Progenitor cell of endocrine pancreas (in vitro differentiated cells): ENCODE results near the gene CRADD. TPM values are rescaled to one million over a fixed set of nuclear protein-coding genes. Genes with fewer than 3 reads are reported as not detected.

Experiments used
- DNase-seq: peaks from one replicate; pipeline ENCODE4 v3.0.0; 2021; ENCODE audit warnings: low spot score; ENCODE audit not compliant: unreplicated experiment
- H3K27ac Mint-ChIP-seq: 2 replicates; pipeline ENCODE4 v1.8.0; 2021; ENCODE audit warnings: mild to moderate bottlenecking, moderate library complexity, mixed read lengths
- H3K27me3 Mint-ChIP-seq: 2 replicates; pipeline ENCODE4 v1.8.0; 2021; ENCODE audit warnings: mixed read lengths
- H3K36me3 Mint-ChIP-seq: 2 replicates; pipeline ENCODE4 v1.8.0; 2022; ENCODE audit warnings: mixed read lengths; ENCODE audit not compliant: insufficient read depth
- H3K4me1 Mint-ChIP-seq: 2 replicates; pipeline ENCODE4 v1.8.0; 2021; ENCODE audit warnings: low read depth, mixed read lengths
- H3K4me3 Mint-ChIP-seq: 2 replicates; pipeline ENCODE4 v1.8.0; 2021; ENCODE audit warnings: low read depth, mild to moderate bottlenecking, moderate library complexity, mixed read lengths
- H3K9me3 Mint-ChIP-seq: 2 replicates; pipeline ENCODE4 v1.8.0; 2021; ENCODE audit warnings: low read depth, mixed read lengths
- CTCF ChIP-seq: fragments of 200-600 bp; sonication (generic); IDR thresholded peaks from one replicate; pipeline ENCODE4 v1.5.0; 2021; ENCODE audit warnings: antibody characterized with exemption, mild to moderate bottlenecking; ENCODE audit not compliant: unreplicated experiment
- total RNA-seq: library from RNA; stranded (reverse); gene quantifications from 2 replicates; pipeline ENCODE4 v1.2.1, GENCODE V29; 2021

CRADD gene
- total RNA-seq, 1 donor from 2014 or later = 11.7 TPM

- peaks cover 1% of the 10 kb centered on the region for H3K4me1 Mint-ChIP-seq
- no peak for DNase-seq
- no peaks in the 10 kb centered on the region for H3K27me3 Mint-ChIP-seq
- H3K4me3 Mint-ChIP-seq = no peak overlapping the region
- no peaks in the 10 kb centered on the region for H3K36me3 Mint-ChIP-seq
- no peaks in the 10 kb centered on the region for H3K9me3 Mint-ChIP-seq
- H3K27ac Mint-ChIP-seq = no peak overlapping the region
- TF ChIP-seq CTCF = no peak
Measured at GRCh38 chr12:93808169-93808899, 131.2 kb downstream of the CRADD start.

GRCh38 chr12:93812626-93813025 lies 135.5 kb downstream of the CRADD start:
- no peak for DNase-seq
- no peak for TF ChIP-seq CTCF
- Mint-ChIP-seq H3K4me1 (peaks cover 6% of the 10 kb centered on the region), H3K27me3 (no peaks in the 10 kb centered on the region), H3K27ac (no peak overlapping the region), H3K36me3 (no peaks in the 10 kb centered on the region), H3K4me3 (no peak overlapping the region), H3K9me3 (no peaks in the 10 kb centered on the region)

GRCh38 chr12:93813186-93813585 lies 136.0 kb downstream of the CRADD start:
- Mint-ChIP-seq H3K9me3 (no peaks in the 10 kb centered on the region), H3K4me3 (no peak overlapping the region)
- DNase-seq = no peak

GRCh38 chr12:93813972-93814821 lies 137.0 kb downstream of the CRADD start:
- TF ChIP-seq CTCF = no peak
- Mint-ChIP-seq H3K4me1 (peaks cover 6% of the 10 kb centered on the region), H3K27me3 (no peaks in the 10 kb centered on the region), H3K9me3 (no peaks in the 10 kb centered on the region), H3K36me3 (no peaks in the 10 kb centered on the region), H3K27ac (no peak overlapping the region), H3K4me3 (no peak overlapping the region)
- no peak for DNase-seq

More at GRCh38 chr12:93813186-93813585, 136.0 kb downstream of the CRADD start:
- H3K36me3 Mint-ChIP-seq = no peaks in the 10 kb centered on the region
- no peak overlapping the region for H3K27ac Mint-ChIP-seq
- peaks cover 6% of the 10 kb centered on the region for H3K4me1 Mint-ChIP-seq
- H3K27me3 Mint-ChIP-seq = no peaks in the 10 kb centered on the region
- no peak for TF ChIP-seq CTCF

GRCh38 chr12:93818488-93819049 lies 141.4 kb downstream of the CRADD start:
- H3K27me3 Mint-ChIP-seq = no peaks in the 10 kb centered on the region
- H3K9me3 Mint-ChIP-seq = no peaks in the 10 kb centered on the region
- H3K36me3 Mint-ChIP-seq = no peaks in the 10 kb centered on the region
- H3K4me3 Mint-ChIP-seq = no peak overlapping the region
- no peak for DNase-seq
- H3K4me1 Mint-ChIP-seq = peaks cover 6% of the 10 kb centered on the region
- H3K27ac Mint-ChIP-seq = no peak overlapping the region
- TF ChIP-seq CTCF = no peak
